Activated CD4-positive, alpha-beta T cell treated with anti-CD3 and anti-CD28 coated beads, Interleukin-2, amount 10 ng/mL, durations not matched to agents 7 days and 5 days (primary cell): Measurements from ENCODE around the gene MACROD2. TPM values are rescaled to one million over a fixed set of nuclear protein-coding genes. Genes with fewer than 3 reads are reported as not detected.
"Not testable (repeated sequence)": the region's sequence is repeated elsewhere in the genome, so short reads cannot be mapped to it uniquely, and the experiment has no call there.

Experiments used
- CTCF ChIA-PET: fragments of 350-600 bp; sonication (Branson Sonifier 250); formaldehyde crosslinking; loops from one replicate; lab custom pipeline; 2021; ENCODE audit warnings: antibody characterized with exemption; lab: Charles Lee
- POLR2A ChIA-PET: fragments of 350-600 bp; sonication (Branson Sonifier 250); formaldehyde crosslinking; loops from one replicate; lab custom pipeline; 2021; ENCODE audit warnings: antibody characterized with exemption; lab: Charles Lee
- DNase-seq: peaks from one replicate; pipeline ENCODE4 v3.0.0-alpha.2; 2020
- H3K27ac Mint-ChIP-seq: one replicate; pipeline ENCODE4 v1.8.0; 2021; ENCODE audit warnings: mild to moderate bottlenecking, moderate library complexity, mixed read lengths
- H3K27me3 Mint-ChIP-seq: one replicate; pipeline ENCODE4 v1.8.0; 2021; ENCODE audit warnings: mixed read lengths
- H3K36me3 Mint-ChIP-seq: one replicate; pipeline ENCODE4 v1.8.0; 2021; ENCODE audit warnings: low read depth, mixed read lengths
- H3K4me1 Mint-ChIP-seq: one replicate; pipeline ENCODE4 v1.8.0; 2021; ENCODE audit warnings: mixed read lengths
- H3K4me3 Mint-ChIP-seq: one replicate; pipeline ENCODE4 v1.8.0; 2021; ENCODE audit warnings: mild to moderate bottlenecking, moderate library complexity, mixed read lengths
- H3K9me3 Mint-ChIP-seq: one replicate; pipeline ENCODE4 v1.8.0; 2021; ENCODE audit warnings: mixed read lengths
- total RNA-seq, 2 experiments: library from RNA; stranded (reverse); gene quantifications; one replicate each; pipeline ENCODE4 v1.2.3, GENCODE V29; 2021

MACROD2 gene
- total RNA-seq, 2 experiments from 2014 or later, result not detected

GRCh38 chr20:14210146-14210545 is 214.8 kb downstream of the MACROD2 start:
- DNase-seq, result no peak
- no peaks in the 10 kb centered on the region for H3K27me3 Mint-ChIP-seq
- POLR2A ChIA-PET, result no interaction called here
- CTCF ChIA-PET, result no interaction called here
- H3K9me3 Mint-ChIP-seq, result no peaks in the 10 kb centered on the region
- no peak overlapping the region for H3K4me3 Mint-ChIP-seq
- no peaks in the 10 kb centered on the region for H3K4me1 Mint-ChIP-seq
- H3K36me3 Mint-ChIP-seq, result no peaks in the 10 kb centered on the region
- H3K27ac Mint-ChIP-seq, result no peak overlapping the region

GRCh38 chr20:14214046-14214445 is 218.7 kb downstream of the MACROD2 start:
- ChIA-PET POLR2A (no interaction called here), CTCF (interaction anchor here (0.6 to 0.7 kb wide), 2 partner anchors 15 to 1022 kb away, joined by 5 to 6 read pairs; no protein-coding TSS in a partner anchor)
- no peaks in the 10 kb centered on the region for H3K27me3 Mint-ChIP-seq
- no peaks in the 10 kb centered on the region for H3K9me3 Mint-ChIP-seq
- no peaks in the 10 kb centered on the region for H3K36me3 Mint-ChIP-seq
- H3K4me3 Mint-ChIP-seq, result no peak overlapping the region
- no peak for DNase-seq
- H3K27ac Mint-ChIP-seq, result no peak overlapping the region
- no peaks in the 10 kb centered on the region for H3K4me1 Mint-ChIP-seq

- POLR2A ChIA-PET, result not testable (repeated sequence)
Measured at GRCh38 chr20:14215880-14216279, 220.6 kb downstream of the MACROD2 start.

GRCh38 chr20:14219801-14220461 is 224.6 kb downstream of the MACROD2 start:
- Mint-ChIP-seq H3K36me3 (no peaks in the 10 kb centered on the region), H3K27ac (no peak overlapping the region), H3K27me3 (no peaks in the 10 kb centered on the region), H3K9me3 (no peaks in the 10 kb centered on the region), H3K4me1 (no peaks in the 10 kb centered on the region), H3K4me3 (no peak overlapping the region)
- DNase-seq, result no peak
- ChIA-PET POLR2A (no interaction called here), CTCF (no interaction called here)

More at GRCh38 chr20:14215880-14216279, 220.6 kb downstream of the MACROD2 start:
- H3K4me3 Mint-ChIP-seq, H3K4me1 Mint-ChIP-seq, DNase-seq, H3K27ac Mint-ChIP-seq, H3K9me3 Mint-ChIP-seq, CTCF ChIA-PET, H3K27me3 Mint-ChIP-seq, H3K36me3 Mint-ChIP-seq: not testable (repeated sequence)

- ChIA-PET POLR2A (no interaction called here), CTCF (no interaction called here)
- no peaks in the 10 kb centered on the region for H3K36me3 Mint-ChIP-seq
- no peaks in the 10 kb centered on the region for H3K4me1 Mint-ChIP-seq
- DNase-seq, result no peak
- no peak overlapping the region for H3K27ac Mint-ChIP-seq
- H3K4me3 Mint-ChIP-seq, result no peak overlapping the region
- H3K9me3 Mint-ChIP-seq, result no peaks in the 10 kb centered on the region
- H3K27me3 Mint-ChIP-seq, result no peaks in the 10 kb centered on the region
Measured at GRCh38 chr20:14220986-14221385, 225.7 kb downstream of the MACROD2 start.

GRCh38 chr20:14223806-14224205 is 228.5 kb downstream of the MACROD2 start:
- H3K27ac Mint-ChIP-seq, result no peak overlapping the region

GRCh38 chr20:14226051-14227049 is 231.0 kb downstream of the MACROD2 start:
- H3K4me1 Mint-ChIP-seq, H3K27ac Mint-ChIP-seq, H3K4me3 Mint-ChIP-seq, H3K9me3 Mint-ChIP-seq, CTCF ChIA-PET, H3K27me3 Mint-ChIP-seq, DNase-seq, POLR2A ChIA-PET, H3K36me3 Mint-ChIP-seq: not testable (repeated sequence)

More at GRCh38 chr20:14223806-14224205, 228.5 kb downstream of the MACROD2 start:
- DNase-seq, result no peak
- no peaks in the 10 kb centered on the region for H3K9me3 Mint-ChIP-seq
- ChIA-PET CTCF (no interaction called here), POLR2A (no interaction called here)
- no peaks in the 10 kb centered on the region for H3K36me3 Mint-ChIP-seq
- H3K27me3 Mint-ChIP-seq, result no peaks in the 10 kb centered on the region
- no peaks in the 10 kb centered on the region for H3K4me1 Mint-ChIP-seq
- H3K4me3 Mint-ChIP-seq, result no peak overlapping the region

- ChIA-PET CTCF (no interaction called here), POLR2A (no interaction called here)
- Mint-ChIP-seq H3K4me1 (no peaks in the 10 kb centered on the region), H3K27me3 (no peaks in the 10 kb centered on the region), H3K9me3 (peaks cover 12% of the 10 kb centered on the region), H3K36me3 (no peaks in the 10 kb centered on the region), H3K27ac (no peak overlapping the region), H3K4me3 (no peak overlapping the region)
- DNase-seq, result no peak
Measured at GRCh38 chr20:14232650-14233049, 237.3 kb downstream of the MACROD2 start.

GRCh38 chr20:14234666-14235295 is 239.5 kb downstream of the MACROD2 start:
- POLR2A ChIA-PET, result no interaction called here

GRCh38 chr20:14235355-14235754 is 240.0 kb downstream of the MACROD2 start:
- ChIA-PET POLR2A (no interaction called here), CTCF (no interaction called here)
- no peak overlapping the region for H3K4me3 Mint-ChIP-seq
- no peaks in the 10 kb centered on the region for H3K4me1 Mint-ChIP-seq
- H3K27ac Mint-ChIP-seq, result no peak overlapping the region
- H3K36me3 Mint-ChIP-seq, result no peaks in the 10 kb centered on the region
- no peak for DNase-seq
- peaks cover 15% of the 10 kb centered on the region for H3K9me3 Mint-ChIP-seq
- H3K27me3 Mint-ChIP-seq, result no peaks in the 10 kb centered on the region

More at GRCh38 chr20:14234666-14235295, 239.5 kb downstream of the MACROD2 start:
- no peak overlapping the region for H3K27ac Mint-ChIP-seq
- CTCF ChIA-PET, result no interaction called here
- no peak overlapping the region for H3K4me3 Mint-ChIP-seq
- peaks cover 17% of the 10 kb centered on the region for H3K9me3 Mint-ChIP-seq
- no peaks in the 10 kb centered on the region for H3K36me3 Mint-ChIP-seq
- no peak for DNase-seq
- no peaks in the 10 kb centered on the region for H3K4me1 Mint-ChIP-seq
- H3K27me3 Mint-ChIP-seq, result no peaks in the 10 kb centered on the region

GRCh38 chr20:14245368-14245970 is 250.2 kb downstream of the MACROD2 start:
- no peaks in the 10 kb centered on the region for H3K27me3 Mint-ChIP-seq

GRCh38 chr20:14259689-14260088 is 264.4 kb downstream of the MACROD2 start:
- peaks cover 5% of the 10 kb centered on the region for H3K9me3 Mint-ChIP-seq
- no peaks in the 10 kb centered on the region for H3K4me1 Mint-ChIP-seq
- no peak for DNase-seq
- ChIA-PET CTCF (no interaction called here), POLR2A (no interaction called here)
- no peak overlapping the region for H3K4me3 Mint-ChIP-seq
- no peaks in the 10 kb centered on the region for H3K27me3 Mint-ChIP-seq
- no peak overlapping the region for H3K27ac Mint-ChIP-seq
- no peaks in the 10 kb centered on the region for H3K36me3 Mint-ChIP-seq

More at GRCh38 chr20:14245368-14245970, 250.2 kb downstream of the MACROD2 start:
- H3K4me3 Mint-ChIP-seq, result no peak overlapping the region
- no peaks in the 10 kb centered on the region for H3K36me3 Mint-ChIP-seq
- ChIA-PET CTCF (no interaction called here), POLR2A (no interaction called here)
- no peaks in the 10 kb centered on the region for H3K4me1 Mint-ChIP-seq
- peaks cover 6% of the 10 kb centered on the region for H3K9me3 Mint-ChIP-seq
- no peak for DNase-seq
- H3K27ac Mint-ChIP-seq, result no peak overlapping the region
